ENCODE data around the gene SLC28A1.
A peak's percentile ranks its signal among the peaks of the same experiment; 100 is the strongest.
"Not testable (repeated sequence)": the region's sequence is repeated elsewhere in the genome, so short reads cannot be mapped to it uniquely, and the experiment has no call there.

The SLC28A1 gene

DNA sequence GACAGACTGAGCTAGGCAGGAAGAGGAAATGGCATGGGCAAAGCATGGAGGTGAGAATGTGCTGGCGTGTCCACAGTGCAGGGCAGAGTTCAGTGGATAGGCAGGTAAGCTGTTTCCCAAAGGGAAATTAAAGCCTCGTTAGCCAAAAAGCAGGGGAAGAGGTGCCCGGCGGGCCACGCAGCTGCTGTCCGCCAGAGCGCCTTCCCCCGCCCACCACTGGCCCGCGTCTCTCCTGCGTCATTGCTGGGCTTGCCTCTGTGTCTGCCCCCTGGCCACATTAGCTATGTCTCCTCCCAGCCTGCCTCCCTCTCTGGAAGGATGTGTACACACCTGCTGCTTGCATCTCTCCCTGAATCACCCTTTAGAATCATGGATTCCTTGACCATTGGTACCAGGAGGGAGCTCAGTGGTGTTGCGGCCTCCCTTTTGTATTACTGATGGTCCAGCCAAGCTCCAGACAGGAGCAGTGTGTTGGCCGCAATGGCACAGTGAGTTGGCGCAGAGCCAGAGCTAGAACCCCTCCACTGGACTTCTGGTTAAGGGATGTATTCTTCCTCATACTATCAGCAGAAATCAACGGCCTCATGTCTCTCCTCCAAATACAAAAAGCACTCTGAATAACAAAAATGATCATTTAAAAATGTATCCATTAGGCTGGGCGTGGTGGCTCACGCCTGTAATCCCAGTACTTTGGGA lies 26.6 kb downstream of the SLC28A1 start:
- DNase-seq, result peak; percentile 6

DNA sequence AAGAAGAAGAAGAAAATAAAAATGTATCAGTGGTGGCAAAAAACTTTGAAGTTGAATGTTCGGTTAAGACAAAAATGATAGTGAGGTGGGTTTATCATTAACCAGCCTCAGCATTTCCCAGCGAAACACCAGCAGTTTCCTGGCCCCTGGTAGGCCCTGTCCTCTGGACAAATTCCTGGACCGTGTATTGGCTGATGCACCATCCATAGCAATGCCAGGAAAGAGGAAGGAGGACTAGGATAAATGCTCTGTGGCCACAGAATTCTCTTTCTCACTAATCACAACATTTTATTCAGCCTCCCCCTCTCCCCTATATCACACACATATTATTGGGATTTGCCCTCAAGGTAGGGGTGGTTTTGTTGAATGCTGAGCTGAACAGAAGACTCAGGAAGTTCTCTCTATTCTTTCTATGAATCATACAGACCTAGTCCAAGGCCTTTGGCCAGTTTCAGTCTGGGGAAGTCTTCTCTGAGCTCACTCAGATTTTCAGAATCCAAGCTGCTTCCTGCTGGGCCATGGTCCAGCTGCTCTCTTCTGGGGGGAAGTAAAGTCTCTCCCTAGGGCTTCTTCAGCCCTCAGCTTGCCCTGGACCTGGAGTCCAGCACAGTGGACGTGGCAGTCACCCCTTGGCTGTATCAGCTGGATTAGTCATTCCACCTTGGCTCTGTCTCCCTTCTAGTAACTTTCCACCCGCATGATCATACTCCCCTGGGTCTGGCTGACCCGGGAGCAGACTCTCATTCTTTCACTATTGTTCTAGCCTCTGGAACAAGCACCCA lies 27.6 kb downstream of the SLC28A1 start:
- no peak for DNase-seq

DNA sequence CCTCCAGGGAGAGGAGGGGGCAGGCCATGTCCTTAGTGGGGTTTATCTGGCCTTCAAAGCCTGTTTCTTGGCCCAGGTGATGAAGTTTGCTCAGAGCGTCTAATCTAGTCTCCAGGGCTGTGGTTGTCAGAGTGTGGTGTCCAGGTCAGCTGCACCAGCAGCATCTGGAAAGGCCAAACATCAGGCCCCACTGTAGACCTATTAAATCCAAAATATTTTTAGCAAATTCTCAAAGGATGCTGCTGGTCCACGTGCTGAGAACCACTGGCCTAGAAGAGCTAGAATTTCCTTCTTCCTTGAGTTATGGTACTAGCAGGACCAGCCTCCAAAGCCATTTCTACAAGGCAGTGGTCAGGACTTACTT lies 28.9 kb downstream of the SLC28A1 start:
- DNase-seq, result no peak

DNA sequence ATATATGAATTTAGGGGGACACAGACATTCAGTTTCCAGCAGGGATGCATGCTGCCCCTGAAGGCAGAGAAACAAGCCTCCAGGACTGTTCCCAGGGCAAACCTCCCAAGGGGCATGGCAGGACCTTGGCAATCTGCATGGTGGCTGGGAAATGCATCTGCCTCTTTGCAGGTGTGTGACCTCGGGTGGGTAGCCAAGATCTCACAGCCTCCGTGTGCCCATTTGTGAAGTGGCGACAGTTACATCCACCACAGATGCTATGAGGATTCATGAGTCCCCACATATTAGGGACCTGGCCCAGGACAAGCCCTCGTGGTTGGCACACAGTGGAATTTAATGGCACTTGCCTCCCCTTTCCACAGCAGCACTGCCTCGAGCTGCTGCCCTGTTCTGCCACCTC lies 29.9 kb downstream of the SLC28A1 start:
- no peak for DNase-seq

DNA sequence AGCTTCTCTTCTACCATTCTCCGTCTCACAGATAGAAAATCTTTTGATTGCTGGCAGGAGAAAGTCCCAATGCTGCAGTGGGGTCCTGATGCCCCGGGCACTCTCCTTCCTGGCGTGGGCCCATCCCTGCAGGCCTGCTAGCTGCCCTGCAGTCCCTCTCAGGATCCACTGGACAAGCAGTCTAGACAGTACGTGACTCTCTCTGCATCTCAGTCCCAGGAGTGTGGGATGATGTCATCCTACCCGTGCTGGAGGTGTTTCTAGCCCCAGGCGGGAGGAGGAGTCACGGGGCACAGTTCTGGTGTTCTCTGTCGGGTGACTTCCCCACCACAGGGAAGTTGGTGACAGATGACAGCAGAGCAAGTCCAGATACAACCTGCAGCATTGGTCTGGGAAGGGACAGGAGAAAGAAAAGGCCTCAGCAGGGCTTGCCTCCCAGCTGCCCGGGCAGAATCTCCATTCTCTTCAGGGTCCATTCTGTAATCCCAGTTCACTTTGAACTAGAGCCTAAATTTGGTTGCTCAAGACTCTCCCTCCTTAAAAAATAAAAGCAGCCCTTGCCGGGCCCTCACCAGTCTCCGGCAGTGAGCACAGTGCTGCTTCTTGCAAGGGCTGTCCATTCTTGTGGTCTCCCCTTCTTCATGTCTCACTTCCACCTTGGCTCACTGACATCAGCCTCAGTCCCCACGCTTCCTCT lies 30.6 kb downstream of the SLC28A1 start:
- no peak for DNase-seq

DNA sequence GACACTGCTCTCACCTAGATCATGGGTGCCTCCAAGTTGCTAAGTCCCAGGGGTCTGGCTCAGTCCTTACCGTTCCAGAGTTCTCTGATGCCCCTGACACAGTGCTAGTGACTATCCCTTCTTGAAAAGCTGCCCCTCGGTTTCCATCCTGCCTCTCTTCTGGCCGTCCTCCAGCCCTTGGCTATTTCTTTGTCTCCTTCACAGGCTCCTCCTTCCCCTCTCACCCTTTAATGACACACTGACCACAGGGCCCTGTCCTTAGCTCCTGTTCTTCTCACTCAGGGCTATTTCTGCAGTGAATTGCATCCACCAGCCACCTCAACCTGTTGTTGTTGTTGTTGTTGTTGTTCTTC lies 31.1 kb downstream of the SLC28A1 start:
- no peak for DNase-seq

DNA sequence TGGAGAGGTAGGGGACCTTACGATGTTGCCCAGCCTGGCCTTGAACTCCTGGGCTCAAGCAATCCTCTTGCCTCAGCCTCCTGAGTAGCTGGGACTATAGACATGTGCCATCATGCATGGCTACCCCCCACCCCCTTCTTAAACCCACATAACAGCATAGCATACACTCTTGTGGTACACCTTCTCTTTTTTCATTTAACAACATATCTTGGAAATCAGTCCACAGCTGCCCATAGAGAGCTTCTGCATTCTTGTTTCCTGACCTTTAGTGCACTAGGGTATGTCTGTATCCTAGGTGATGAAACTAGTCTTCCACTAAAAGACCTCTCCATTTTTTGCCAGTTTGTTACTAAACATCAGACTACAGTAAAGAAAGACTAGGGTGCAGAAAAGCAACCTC lies 33.0 kb downstream of the SLC28A1 start:
- no peak for DNase-seq

DNA sequence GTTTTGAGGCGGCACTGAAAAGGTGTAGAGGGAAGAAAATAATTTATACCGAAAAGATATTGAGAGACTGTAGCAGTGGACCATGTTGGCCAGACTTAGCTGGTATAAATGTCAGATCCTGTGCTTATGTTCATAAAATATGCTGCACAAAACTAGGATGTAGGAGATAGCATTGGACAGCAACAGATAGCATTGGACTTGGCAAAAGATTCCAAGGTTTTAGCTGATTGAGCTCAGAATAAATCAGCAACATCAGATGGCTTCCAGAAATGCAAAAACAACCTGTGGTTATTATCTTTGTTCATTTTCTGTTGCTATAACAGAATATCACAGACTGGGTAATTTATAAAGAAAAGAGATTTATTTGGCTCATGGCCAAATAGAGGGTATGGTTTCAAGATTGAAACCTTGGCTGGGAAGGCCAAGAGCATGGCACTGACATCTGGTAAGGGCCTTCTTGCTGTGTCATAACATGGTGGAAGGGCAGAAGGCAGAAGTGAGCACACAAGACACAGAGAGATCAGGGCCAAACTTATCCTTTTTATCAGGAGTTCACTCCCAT lies 34.7 kb downstream of the SLC28A1 start:
- DNase-seq, result no peak

DNA sequence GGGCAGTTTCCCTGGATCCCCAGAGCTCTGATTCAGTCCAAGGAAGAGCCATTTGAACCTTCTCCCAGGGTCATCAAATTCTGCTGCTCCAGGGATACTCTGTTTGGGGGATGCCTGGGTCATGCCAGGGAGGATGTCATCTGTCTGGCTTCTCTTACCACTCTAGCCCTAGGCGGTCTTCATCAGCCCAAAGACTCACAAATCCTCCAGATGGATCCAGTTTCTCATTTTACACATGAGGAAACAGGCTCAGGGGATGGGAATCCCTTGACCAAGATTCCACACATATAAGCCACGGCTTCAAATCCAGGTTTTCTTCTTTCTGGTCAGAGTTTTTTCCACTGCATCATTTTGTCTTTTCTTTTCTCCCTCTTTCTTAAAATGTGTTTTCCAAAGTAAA lies 36.7 kb downstream of the SLC28A1 start:
- no peak for DNase-seq

DNA sequence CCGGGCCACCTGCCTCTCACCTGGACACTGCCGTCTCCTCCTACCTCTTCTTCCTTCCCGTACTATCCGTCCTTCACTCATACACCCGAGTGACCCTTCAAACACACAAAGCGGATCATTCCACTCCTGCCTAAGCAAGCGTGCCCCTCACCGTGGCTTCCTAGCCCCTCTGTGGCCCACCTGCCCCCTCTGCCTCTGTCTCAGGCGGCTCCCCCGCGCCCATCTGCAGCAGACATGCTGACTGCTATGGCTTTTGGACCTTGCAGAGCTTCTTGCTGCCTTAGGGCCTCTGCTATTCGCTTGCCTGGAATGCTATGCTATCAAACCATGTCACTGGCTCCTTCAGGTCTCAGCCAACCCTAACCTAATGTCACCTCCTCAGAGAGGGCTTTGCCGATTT lies 38.1 kb downstream of the SLC28A1 start:
- DNase-seq, result no peak

DNA sequence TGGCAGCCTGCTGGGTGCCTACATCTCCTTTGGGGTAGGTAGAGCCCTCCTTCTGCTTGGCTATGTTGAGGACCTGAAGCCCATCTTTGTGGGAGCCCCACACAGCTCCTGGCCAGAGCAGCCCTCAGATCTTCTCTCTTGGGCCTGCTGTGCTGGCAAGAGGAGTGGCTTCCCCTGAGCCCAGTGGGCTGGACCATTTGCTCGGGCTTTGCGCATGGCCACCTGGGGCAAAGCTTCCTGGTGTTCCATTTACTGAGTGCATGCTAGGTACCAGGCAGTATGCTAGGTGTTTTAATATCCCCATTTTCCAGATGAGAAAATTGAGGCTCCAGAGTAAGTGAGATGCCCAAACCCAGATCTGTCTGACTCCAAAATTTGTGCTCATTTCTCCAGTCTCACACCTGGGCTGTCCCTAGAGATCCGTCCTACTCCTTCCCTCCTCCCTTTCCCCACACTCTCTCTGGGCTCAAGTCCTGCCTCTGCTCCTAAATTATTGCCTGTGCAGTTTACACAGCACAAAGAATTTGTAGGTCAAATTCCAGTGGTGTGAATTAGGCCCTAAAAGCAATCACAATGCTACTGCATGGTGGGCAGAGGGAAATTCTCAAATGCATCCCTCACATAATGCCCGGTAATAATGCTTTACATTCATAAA lies 39.7 kb downstream of the SLC28A1 start:
- no peak for DNase-seq

DNA sequence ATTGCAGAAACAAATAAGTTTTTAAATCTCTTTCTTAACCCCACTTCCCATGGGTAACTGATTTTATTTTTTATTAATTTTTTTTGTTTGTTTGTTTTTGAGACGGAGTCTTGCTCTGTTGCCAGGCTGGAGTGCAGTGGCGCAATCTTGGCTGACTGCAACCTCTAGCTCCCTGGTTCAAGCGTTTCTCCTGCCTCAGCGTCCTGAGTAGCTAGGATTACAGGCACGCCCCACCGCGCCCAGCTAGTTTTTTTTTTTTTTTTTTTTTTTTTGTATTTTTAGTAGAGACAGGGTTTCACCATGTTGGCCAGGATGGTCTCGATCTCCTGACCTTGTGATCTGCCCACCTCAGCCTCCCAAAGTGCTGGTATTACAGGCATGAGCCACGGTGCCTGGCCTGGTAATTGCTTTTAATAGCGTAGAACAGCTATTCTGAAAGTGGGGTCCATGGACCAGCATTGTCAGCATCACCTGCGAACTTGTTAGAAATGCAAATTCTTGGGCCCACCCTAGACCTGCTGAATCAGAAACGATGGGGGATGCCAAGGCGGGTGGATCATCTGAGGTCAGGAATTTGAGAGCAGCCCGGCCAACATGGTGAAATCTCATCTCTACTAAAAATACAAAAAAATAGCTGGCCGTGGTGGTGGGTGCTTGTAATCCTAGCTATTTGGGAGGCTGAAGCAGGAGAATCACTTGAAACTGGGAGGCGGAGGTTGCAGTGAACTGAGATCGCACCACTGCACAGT lies 40.5 kb downstream of the SLC28A1 start:
- not testable (repeated sequence) for DNase-seq

DNA sequence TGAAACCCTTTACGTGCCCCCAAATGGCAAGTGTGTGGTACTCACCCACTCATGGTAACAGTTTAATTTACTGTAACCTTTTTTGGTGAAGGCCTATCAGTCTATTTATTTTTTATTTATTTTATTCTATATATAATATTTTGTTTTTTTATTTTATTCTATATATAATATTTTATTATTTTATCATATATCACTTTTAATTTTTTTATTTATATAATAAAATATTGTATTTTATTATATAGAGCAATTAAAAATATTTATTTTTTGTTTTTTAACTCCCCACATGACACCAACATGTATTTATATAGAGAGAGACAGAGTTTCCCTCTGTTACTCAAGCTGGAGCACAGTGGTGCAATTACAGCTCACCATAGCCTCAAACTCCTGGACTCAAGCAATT lies 41.4 kb downstream of the SLC28A1 start:
- DNase-seq, result no peak

DNA sequence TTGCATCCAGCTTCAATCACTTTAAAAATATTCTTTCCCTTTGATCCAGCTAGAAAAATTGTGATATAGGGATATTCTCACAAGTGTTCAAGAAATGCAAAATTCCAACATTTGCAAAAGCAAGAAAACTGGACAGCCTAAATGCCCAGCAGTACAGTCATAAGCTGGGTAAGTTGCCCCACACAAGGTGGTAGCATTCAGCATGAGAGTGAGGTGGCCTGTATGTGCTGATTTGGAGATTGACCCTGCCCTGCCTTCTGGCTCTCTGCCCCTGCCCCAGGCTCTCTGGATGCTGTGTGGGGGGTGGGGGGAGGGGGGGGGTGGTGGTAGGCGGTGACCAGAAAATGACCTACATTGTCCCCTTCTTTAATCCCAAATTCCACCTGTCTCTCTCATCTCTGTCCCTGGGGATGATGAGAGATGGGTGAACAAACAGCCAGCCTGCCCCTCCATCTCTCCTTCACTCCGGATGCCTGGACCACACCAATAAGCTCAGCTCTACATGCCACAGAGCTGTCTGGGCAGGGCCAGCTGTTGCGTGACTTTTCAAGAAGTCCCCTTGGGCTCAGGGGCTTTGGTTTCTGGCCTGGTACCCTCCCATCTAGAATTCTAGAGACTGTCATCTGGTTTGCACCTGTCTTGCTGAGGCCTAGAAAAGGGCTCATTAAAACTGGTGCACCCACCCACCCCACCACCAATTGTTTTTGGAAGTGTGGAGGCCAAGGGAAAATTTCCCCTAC lies 42.2 kb downstream of the SLC28A1 start:
- no peak for DNase-seq

DNA sequence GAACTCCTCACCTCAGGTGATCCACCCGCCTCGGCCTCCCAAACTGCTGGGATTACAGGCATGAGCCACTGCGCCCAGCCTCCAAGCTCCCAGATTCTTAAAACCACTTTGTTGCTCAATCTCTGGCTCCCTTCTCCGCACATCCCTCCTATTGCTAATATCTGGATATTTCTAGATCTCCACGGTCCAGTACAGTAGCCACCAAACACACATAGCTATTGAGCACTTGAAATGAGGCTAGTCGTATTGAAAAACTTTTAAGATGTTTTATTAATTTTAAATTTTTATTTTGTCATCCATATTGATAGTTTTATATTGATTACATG lies 44.3 kb downstream of the SLC28A1 start:
- DNase-seq, result no peak

DNA sequence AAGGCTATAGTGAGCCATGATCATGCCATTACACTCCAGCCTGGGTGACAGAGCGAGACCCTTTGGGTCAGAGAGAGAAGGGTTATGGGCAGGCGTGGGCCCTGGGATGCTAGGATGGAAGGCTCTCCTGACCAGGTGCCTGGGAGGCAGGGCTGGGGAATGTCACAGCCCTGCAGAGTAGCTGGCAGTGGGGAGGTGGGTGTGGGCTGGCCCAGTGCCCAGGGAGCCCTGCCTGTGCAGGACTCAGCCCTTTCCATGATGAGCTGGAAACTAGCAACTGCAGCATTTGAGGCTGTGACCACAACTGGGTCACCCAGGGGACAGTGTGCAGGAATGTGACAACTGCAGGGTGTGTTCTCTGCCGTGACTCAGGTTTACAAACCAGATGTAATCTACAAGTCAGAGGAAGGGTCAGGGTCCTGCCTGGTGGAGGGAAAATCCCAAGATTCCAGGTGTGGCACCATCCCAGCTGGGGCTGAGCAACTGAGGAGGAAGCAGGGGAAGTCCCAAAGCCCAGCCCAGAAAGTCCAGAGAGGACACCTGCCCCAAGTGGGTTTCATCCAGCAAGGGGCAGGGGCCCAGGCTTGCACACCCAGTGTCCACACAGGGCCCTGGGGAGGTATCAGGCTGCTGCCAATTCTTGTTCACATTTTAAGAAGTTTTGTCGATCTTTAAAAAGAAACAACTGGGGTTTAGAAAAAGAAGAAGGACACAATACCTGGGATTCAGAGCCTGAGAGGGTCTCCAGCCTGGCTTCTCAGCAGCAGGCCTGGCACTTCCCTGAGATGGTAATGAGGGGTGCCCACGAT lies 45.5 kb downstream of the SLC28A1 start:
- DNase-seq, result no peak

DNA sequence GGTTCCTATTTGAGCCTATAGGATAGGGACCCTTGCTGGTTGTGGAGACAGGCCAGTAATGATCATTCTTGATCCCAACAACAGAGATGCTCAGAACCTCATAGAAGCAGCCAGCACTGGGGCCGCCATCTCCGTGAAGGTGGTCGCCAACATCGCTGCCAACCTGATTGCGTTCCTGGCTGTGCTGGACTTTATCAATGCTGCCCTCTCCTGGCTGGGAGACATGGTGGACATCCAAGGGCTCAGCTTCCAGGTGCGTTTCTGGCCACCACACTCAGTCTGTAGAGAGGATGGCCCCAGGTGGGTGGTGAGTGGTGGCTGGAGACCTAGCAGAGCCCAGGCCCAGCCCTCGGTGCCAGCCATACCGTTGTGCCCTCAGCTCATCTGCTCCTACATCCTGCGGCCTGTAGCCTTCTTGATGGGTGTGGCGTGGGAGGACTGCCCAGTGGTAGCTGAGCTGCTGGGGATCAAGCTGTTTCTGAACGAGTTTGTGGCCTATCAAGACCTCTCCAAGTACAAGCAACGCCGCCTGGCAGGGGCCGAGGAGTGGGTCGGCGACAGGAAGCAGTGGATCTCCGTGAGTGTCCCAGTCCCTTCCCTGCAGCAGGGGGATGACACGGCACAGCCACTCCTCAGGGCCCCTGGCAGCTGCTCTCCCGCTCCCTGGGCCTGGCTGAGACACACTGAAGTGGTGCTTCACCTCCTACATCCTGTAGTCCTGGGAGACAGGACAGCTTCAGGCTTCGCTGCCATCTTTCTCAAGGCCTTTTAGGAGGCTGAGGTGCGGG lies 50.7 kb downstream of the SLC28A1 start:
- DNase-seq, result no peak

DNA sequence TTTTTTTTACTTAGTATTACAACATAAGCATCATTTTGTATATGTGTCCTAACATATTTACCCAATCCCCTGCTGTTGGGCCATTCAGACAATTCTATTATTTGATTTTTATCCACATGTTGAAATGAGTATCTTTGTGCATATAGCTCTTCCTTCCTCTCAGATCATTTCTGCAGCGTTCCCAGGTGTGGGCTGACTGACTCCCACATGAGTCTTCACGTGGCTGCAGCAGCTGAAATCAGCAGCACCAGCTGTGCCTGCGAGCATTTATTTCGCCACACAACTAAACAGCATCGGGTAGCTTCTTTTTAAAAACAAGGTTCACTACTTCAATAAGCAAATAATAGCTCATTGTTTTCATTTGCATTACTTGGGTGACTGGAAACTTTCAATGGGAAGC lies 52.7 kb downstream of the SLC28A1 start:
- no peak for DNase-seq

DNA sequence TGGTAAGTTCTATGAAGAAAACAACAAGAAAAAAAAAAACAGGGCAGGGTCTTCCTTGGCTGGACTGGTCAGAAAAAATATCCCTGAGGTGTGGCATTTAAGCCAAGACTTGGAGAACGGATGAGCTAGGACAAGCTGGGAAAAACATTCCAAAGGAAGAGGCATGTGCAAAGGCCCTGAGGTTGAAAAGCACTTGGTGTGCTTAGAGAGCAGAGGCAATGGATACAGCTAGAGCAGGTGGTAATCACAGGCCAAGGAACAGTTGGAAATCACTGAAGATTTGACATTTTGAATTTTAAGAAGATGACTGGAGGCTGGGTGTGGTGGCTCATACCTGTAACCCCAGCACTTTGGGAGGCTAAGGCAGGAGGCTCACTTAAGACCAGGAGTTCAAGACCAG lies 54.3 kb downstream of the SLC28A1 start:
- DNase-seq, result no peak

DNA sequence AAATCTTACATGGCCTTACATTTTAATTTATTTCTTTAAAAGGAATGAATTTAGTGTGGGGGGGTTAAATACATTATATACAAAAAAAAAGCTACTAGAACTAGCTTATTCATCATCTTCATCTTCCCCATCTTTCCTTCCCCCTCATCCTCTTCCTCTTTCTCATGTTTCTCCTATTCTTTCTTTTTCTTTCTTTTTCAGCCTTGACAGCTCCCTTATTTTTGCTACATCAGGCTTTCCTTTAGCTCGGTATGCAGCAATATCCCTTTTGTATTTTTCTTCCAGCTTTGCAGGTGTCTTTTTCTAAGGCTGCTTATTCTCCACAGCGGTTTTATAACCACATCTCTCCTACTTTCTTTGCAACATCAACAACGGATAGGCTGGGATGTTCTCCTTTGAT lies 55.9 kb downstream of the SLC28A1 start:
- no peak for DNase-seq
